GM21576 (cell line): ENCODE results near the gene NSUN4.
"Not testable (repeated sequence)": the region's sequence is repeated elsewhere in the genome, so short reads cannot be mapped to it uniquely, and the experiment has no call there.

Experiments used
- ATAC-seq: cut with Tn5 transposase; IDR thresholded peaks from one replicate; pipeline ENCODE4 v1.9.1; 2021; ENCODE audit warnings: mild to moderate bottlenecking, moderate library complexity; ENCODE audit not compliant: unreplicated experiment

The NSUN4 gene

DNA sequence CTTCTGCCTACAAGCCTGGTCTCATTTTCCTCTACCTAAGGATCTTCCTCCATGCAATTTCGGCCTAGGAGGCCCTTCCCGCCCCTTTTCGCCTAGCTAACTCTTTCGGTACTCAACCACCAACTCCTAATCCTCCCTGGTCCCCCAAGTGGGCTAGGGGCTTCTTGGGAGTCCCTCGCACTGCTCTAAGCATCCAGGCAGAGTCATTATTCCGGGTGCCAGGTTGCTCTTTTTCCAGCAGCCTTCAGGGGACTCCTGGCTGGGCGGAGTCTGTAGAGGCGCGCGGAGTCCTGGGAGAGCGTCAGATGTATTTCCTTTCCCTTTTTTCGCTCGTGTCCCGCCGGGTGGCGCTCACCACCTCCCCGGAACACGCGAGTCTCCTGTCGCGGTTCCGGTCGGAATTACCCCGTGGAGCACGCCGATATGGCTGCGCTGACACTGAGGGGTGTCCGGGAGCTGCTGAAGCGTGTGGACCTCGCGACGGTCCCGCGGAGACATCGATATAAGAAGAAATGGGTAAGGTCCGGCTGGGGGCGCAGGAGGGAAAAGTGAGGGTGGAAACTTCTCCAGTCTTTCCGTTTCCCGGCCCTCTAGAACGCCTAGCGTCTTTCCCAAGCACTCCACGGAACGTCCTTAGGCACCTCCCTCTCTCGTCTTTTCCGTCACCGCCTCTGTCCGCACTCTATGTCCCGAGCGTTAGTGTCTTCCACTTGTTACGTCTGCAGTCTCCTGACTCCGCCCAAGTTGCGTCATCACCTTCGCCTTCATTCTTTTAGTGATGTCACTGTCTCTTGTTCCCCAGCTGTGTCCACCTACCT lies at the start of gene NSUN4:
Gene NSUN4, plus strand, starts transcription at position 404 of the 818 bp plus-strand sequence. Its CDS starts 20 bp downstream, at position 424.
- ATAC-seq = peak; percentile 80

- ATAC-seq = no peak
Observed at GRCh38 chr1:46295306-46295705, 45.3 kb upstream of the NSUN4 start.

DNA sequence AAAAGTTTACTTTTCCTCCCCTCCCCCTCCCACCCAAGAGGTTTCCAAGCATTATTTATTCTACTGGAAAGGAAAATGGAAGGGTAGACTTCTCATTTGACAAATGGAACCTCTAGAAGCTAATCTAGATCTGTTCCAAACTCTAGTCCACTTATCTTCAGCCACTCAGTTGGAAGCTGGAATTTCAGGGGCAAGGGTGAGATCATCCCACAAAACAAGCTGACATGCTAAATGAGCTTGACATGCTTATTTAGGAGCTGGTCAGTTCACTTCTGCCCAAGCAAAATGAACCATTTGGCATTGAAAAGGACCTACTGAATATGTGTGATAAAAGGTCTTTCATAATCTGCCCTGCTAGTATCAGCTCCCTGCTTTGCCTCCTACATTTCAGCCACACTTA lies 42.2 kb upstream of the NSUN4 start:
- no peak for ATAC-seq

GRCh38 chr1:46300673-46301405 lies 39.8 kb upstream of the NSUN4 start:
- no peak for ATAC-seq

GRCh38 chr1:46301406-46301807 lies 39.2 kb upstream of the NSUN4 start:
- no peak for ATAC-seq

DNA sequence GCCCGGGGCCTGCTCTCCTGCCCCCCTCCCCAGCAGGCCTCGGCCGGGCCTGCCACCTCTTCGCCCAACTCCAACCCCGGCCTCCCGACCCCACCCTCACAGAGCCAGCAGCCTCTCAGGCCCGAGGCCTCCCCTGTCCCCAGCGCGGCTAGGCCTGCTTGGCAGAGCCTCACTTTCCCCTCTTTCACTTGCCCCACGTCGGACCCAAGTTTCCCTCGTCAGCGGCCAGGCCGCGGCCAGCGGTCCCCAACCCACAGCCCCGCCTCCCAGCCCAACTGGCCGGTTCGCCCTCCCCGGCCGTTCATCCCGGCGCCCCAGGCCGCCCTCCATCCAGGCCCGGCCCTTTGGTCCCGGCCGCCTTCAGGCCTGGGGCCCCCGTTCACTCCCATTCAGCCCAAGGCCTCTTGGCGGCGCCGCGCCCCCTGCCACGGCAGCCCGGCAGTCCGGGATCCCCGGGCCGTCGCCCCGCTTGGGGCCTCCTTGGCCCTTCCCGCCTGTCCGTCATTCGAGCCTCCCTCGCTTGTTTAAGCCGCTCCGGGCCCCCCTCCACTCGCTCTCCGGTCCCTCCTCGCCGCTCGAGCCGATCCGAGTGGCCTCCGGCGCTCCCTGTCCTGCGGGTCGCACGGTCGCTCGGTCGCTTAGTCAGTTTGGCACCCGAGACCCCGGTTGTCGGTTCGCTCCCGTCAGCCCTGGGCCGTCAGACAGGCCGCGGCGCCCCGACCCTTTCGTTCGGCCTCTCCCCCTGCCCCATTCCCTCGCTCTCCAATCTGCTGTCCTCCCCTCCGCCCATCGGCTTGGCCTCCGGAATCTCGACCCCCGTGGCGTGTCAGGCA lies 38.6 kb upstream of the NSUN4 start:
- no peak for ATAC-seq

GRCh38 chr1:46302641-46303037 lies 38.0 kb upstream of the NSUN4 start:
- peak; percentile 6 for ATAC-seq

GRCh38 chr1:46303038-46303871 lies 37.4 kb upstream of the NSUN4 start, which contains the start of the genes LRRC41 and UQCRH:
Gene LRRC41 (minus strand): TSS chr1:46303616. CDS start chr1:46303322, 294 bp downstream.
Gene UQCRH (plus strand): TSS chr1:46303698. CDS start chr1:46303767, 69 bp downstream.
- ATAC-seq = peak; percentile 78

DNA sequence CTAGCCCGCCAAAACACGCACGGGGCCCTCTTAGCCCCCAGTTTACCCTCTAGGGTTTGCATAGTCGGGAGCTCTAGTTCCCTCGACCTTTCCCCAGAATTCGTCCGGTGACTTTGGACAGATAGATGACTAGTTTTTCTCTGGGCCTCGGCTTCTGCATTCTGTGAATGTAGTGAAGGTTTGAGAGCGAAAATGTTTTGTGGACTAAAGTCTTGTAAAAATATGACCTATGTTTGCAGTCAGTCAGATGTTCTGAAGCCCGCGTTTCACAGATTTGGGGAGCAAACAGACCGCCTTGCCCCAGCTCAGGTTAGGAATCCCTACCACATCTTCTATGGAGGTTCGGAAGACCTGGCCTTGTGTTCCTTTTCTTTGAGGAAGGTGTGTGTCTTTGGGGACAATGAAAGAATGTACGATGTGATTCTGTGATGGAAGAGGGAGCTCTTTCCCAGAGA lies 36.7 kb upstream of the NSUN4 start:
- ATAC-seq = no peak

DNA sequence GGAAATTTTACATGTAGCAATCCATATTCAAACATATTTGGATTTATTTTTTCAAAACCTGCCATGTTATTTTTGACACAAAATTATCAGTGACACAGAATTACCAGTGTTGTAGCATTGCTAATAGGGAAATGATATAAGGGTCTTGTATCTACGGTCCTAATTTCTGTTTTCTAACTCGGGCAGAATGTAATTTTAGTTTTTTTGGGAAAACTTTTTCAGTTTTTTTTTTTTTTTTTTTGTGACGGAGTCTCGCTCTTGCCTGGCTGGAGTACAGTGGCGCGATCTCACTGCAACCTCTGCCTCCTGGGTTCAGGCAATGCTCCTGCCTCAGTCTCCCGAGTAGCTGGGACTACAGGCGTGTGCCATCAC lies 34.5 kb upstream of the NSUN4 start:
- ATAC-seq = no peak

DNA sequence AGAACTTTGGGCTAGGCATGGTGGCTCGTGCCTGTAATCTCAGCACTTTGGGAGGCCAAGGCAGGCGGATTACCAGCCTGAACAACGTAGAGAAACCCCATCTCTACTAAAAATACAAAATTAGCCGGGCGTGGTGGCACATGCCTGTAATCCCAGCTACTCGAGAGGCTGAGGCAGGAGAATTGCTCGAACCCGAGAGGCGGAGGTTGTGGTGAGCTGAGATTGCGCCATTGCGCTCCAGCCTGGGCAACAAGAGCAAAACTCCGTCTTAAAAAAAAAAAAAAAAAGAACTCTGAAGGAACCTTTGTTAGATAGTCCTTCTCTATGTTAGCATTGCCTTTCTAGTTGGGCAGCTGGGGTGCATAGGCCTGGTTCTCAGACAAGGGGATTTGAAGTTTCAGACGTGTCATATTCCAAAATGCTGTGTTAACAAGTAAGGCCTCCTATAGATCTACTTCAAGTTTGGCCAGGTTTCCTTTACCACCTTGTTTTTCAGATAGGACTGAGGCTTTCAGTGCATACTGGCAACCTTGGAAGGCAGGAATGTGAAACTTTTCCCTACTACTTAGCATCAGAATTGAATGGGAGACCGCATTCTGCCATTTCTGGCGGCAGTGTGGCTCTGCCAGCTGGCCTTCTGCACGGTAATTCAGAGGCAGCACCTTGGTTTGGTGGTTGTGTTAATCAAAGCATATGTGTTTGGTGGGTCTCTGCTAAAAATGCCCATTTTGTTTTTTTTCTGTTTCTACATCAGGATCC lies 31.0 kb upstream of the NSUN4 start:
- ATAC-seq = no peak

DNA sequence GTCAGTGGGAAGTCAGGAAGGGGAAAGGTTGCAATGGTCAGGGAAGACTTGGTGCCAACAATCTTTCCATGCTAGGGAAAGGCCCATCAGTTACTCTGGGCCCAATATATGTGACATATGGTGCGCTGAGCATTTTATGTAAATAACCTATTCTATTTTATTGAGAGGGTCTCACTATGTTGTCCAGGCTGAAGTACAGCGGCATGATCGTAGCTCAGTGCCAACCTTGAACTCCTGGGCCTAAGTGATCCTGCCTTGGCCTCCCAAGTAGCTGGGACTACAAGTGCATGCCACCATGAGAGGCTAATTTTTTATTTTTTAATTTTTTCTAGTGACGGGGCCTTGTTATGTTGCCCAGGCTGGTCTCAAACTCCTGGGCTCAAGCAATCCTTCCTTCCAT lies 30.3 kb upstream of the NSUN4 start:
- no peak for ATAC-seq

- ATAC-seq = no peak
Observed at GRCh38 chr1:46315669-46316403, 24.8 kb upstream of the NSUN4 start.

GRCh38 chr1:46317323-46317722 lies 23.3 kb upstream of the NSUN4 start:
- no peak for ATAC-seq

- ATAC-seq = not testable (repeated sequence)
Observed at GRCh38 chr1:46319301-46319700, 21.3 kb upstream of the NSUN4 start.

DNA sequence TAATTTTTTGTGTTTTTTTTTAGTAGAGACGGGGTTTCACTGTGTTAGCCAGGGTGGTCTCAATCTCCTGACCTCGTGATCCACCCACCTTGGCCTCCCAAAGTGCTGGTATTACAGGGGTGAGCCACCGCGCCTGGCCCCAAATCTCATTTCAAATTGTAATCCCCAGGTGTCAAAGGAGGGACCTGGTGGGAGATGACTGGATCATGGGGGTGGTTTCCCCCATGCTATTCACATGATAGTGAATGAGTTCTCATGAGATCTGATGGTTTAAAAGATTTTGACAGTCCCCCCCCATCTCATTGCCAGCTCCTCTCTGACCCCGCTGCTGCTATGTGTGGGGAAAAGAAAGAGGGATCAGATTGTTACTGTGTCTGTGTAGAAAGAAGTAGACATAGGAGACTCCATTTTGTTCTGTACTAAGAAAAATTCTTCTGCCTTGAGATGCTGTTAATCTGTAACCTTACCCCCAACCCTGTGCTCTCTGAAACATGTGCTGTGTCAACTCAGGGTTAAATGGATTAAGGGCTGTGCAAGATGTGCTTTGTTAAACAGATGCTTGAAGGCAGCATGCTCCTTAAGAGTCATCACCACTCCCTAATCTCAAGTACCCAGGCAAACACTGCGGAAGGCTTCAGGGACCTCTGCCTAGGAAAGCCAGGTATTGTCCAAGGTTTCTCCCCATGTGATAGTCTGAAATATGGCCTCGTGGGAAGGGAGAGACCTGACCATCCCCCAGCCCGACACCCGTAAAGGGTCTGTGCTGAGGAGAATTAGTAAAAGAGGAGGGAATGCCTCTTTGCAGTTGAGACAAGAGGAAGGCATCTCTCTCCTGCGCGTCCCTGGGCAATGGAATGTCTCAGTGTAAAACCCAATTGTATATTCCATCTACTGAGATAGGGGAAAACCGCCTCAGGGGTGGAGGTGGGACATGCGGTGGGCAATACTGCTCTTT lies 20.4 kb upstream of the NSUN4 start:
- ATAC-seq = not testable (repeated sequence)

DNA sequence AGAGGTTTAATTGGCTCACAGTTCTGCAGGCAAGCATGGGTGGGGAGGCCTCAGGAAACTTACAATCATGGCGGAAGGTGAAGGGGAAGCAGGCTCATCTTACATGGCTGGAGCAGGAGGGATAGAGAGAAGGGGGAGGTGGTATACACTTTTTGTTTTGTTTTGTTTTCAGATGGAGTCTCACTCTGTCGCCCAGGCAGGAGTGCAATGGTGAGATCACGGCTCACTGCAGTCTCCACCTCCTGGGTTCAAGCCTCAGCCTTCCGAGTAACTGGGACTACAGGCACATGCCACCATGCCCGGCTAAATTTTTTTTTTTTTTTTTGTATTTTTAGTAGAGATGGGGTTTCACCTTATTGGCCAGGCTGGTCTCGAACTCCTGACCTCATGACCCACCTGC lies 18.4 kb upstream of the NSUN4 start:
- ATAC-seq = not testable (repeated sequence)
